Right atrium auricular region (tissue), 2 donors: ENCODE results near the gene RERE. TPM values are rescaled to one million over a fixed set of nuclear protein-coding genes. Genes with fewer than 3 reads are reported as not detected.

Source experiments
- DNase-seq: peaks from one replicate; pipeline ENCODE4 v3.0.0-alpha.2; 2019; ENCODE audit warnings: low spot score
- H3K27ac ChIP-seq, 2 donors: fragments of 200-600 bp; sonication (generic); 1 replicate in 1 of 2; 2 replicates in 1 of 2; pipeline ENCODE4 v1.5.1; 2016 to 2019
- H3K27me3 ChIP-seq, 2 donors: fragments of 200-600 bp; sonication (generic); one replicate each; pipeline versions ENCODE4 v1.5.1 to v1.6.0; 2017 to 2019
- H3K36me3 ChIP-seq: fragments of 200-600 bp; sonication (generic); one replicate; pipeline ENCODE4 v1.5.1; 2016
- H3K4me1 ChIP-seq, 2 donors: fragments of 200-600 bp; sonication (generic); one replicate each; pipeline versions ENCODE4 v1.5.1 to v1.6.0; 2017 to 2019
- H3K4me3 ChIP-seq, 2 donors: fragments of 200-600 bp; sonication (generic); 1 replicate in 1 of 2; 2 replicates in 1 of 2; pipeline ENCODE4 v1.5.1; 2017 to 2019; ENCODE audit warnings: mild to moderate bottlenecking in 1 of 2, moderate library complexity in 1 of 2
- H3K9me3 ChIP-seq, 2 donors: fragments of 200-600 bp; sonication (generic); one replicate each; pipeline ENCODE4 v1.5.1; 2019
- CTCF ChIP-seq, 2 donors: fragments of 200-600 bp; sonication (generic); IDR thresholded peaks; one replicate each; pipeline ENCODE4 v1.5.1; 2019; ENCODE audit warnings: antibody characterized with exemption in 2 of 2
- total RNA-seq, 2 donors: library from RNA; depleted of rRNA; stranded (reverse); fragments of >200 nt; gene quantifications; one replicate each; pipeline ENCODE4 v1.1.0, GENCODE V29; 2016

Gene RERE
- total RNA-seq, 2 donors from 2014 or later = 99.8 to 125 TPM

DNA sequence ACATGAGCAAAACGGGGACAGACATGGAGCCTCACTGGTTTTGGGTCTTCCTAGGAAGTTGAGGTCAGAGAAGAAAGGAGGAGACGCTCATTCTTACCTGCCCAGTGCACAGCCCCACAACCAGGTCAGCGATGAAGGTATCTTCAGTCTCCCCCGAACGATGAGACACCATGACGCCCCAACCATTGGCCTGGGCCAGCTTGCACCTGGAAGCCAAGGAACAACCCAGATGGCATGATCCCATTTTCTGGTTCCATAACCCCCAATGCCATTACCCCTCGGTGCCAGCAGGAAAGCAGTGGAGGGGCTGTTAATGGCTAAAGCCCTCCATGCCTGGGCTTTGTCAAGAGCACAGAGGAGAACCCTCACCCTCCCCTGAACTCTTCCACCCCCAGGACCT is 45.7 kb upstream of the RERE start:
- Histone ChIP-seq H3K27me3 (no peaks in the 10 kb centered on the region), H3K27ac (no peak overlapping the region), H3K4me1 (peaks cover 0 to 31% of the 10 kb centered on the region in 2 donors), H3K4me3 (no peak overlapping the region), H3K9me3 (no peaks in the 10 kb centered on the region), H3K36me3 (peaks cover 96% of the 10 kb centered on the region)
- no peak for DNase-seq
- no peak for TF ChIP-seq CTCF (IDR thresholded peaks at IDR 0.05)

- no peak for DNase-seq
- H3K4me3 ChIP-seq = no peak overlapping the region
- TF ChIP-seq CTCF (IDR thresholded peaks at IDR 0.05) = peak in 1 of 2 donors; percentile 63
- H3K27ac ChIP-seq = no peak overlapping the region
- no peaks in the 10 kb centered on the region for H3K27me3 ChIP-seq
- no peaks in the 10 kb centered on the region for H3K9me3 ChIP-seq
- peaks cover 0 to 37% of the 10 kb centered on the region in 2 donors for H3K4me1 ChIP-seq
- peaks cover 90% of the 10 kb centered on the region for H3K36me3 ChIP-seq
These were observed 45.1 kb upstream of the RERE start for GRCh38 chr1:8862528-8862927.

GRCh38 chr1:8860738-8861516 is 43.5 kb upstream of the RERE start:
- Histone ChIP-seq H3K4me3 (no peak overlapping the region), H3K4me1 (peaks cover 0 to 41% of the 10 kb centered on the region in 2 donors), H3K36me3 (peaks cover 84% of the 10 kb centered on the region), H3K27ac (no peak overlapping the region), H3K9me3 (no peaks in the 10 kb centered on the region), H3K27me3 (no peaks in the 10 kb centered on the region)
- TF ChIP-seq CTCF (IDR thresholded peaks at IDR 0.05) = no peak
- DNase-seq = no peak

DNA sequence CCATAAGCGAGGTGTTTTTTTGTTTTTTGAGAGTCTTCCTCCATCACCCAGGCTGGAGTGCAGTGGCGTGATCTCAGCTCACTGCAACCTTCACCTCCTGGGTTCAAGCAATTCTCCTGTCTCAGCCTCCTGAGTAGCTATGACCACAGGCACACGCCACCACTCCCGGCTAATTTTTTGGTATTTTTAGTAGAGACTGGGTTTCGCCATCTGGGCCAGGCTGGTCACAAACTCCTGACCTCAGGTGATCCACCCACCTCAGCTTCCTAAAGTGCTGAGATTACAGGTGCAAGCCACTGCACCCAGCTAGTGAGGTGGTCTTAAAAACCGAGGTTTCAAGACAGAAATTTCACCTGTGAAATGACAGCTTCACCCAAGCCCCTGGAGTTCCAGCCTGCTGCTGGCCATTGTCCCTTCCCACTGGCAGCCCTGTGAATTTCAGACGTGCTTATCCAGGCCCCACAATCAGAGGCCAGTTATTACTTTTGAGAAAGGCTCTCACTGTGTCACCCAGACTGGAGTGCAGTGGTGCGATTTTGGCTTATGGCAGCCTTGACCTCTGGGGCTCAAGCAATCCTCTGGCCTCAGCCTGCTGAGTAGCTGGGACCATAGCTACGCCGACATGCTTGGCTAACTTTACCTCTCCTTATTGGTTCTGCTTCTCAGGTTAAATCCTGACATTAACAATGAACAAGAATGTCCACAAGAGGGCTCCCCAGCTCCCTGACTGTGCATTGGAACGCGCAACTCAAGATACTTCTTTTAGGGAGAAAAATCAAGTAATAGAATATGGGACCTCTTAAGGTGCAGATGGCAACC is 41.7 kb upstream of the RERE start:
- H3K9me3 ChIP-seq = no peaks in the 10 kb centered on the region
- DNase-seq = peak; percentile 68
- peak overlapping the region; percentile 31 to 55 for H3K27ac ChIP-seq
- H3K27me3 ChIP-seq = no peaks in the 10 kb centered on the region
- H3K4me1 ChIP-seq = peaks cover 0 to 41% of the 10 kb centered on the region in 2 donors
- TF ChIP-seq CTCF (IDR thresholded peaks at IDR 0.05) = peak; percentile 39 to 72
- no peak overlapping the region for H3K4me3 ChIP-seq
- H3K36me3 ChIP-seq = peaks cover 66% of the 10 kb centered on the region

- H3K27ac ChIP-seq = peak overlapping the region; percentile 55 to 57
- no peak for TF ChIP-seq CTCF (IDR thresholded peaks at IDR 0.05)
- peaks cover 57% of the 10 kb centered on the region for H3K36me3 ChIP-seq
- no peak overlapping the region for H3K4me3 ChIP-seq
- no peaks in the 10 kb centered on the region for H3K27me3 ChIP-seq
- no peak for DNase-seq
- H3K4me1 ChIP-seq = peaks cover 0 to 41% of the 10 kb centered on the region in 2 donors
- no peaks in the 10 kb centered on the region for H3K9me3 ChIP-seq
These were observed 40.8 kb upstream of the RERE start for GRCh38 chr1:8858112-8858668.
